Stimulated activated CD4-positive, alpha-beta T cell treated with anti-CD3 and anti-CD28 coated beads, Interleukin-1b, Interleukin-23, amount 100 ng/mL, for 24 hours (primary cell): Measurements from ENCODE around the gene PCDHGC4.

Experiments used
- DNase-seq, 4 experiments: peaks; one replicate each; pipeline ENCODE4 v3.0.0-alpha.2; 2020; ENCODE audit warnings: low read depth in 4 of 4, low spot score in 1 of 4

Gene PCDHGC4

GRCh38 chr5:141490271-141490670, 5.4 kb downstream of the PCDHGC4 start:
- DNase-seq = no peak

DNA sequence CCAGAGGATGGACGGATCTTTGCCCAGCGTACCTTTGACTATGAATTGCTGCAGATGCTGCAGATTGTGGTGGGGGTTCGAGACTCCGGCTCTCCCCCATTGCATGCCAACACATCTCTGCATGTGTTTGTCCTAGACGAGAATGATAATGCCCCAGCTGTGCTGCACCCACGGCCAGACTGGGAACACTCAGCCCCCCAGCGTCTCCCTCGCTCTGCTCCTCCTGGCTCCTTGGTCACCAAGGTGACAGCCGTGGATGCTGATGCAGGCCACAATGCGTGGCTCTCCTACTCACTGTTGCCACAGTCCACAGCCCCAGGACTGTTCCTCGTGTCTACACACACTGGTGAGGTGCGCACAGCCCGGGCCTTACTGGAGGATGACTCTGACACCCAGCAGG, 5.9 kb downstream of the PCDHGC4 start:
- no peak for DNase-seq

- no peak for DNase-seq
Observed at GRCh38 chr5:141491323-141492167, 6.7 kb downstream of the PCDHGC4 start.

DNA sequence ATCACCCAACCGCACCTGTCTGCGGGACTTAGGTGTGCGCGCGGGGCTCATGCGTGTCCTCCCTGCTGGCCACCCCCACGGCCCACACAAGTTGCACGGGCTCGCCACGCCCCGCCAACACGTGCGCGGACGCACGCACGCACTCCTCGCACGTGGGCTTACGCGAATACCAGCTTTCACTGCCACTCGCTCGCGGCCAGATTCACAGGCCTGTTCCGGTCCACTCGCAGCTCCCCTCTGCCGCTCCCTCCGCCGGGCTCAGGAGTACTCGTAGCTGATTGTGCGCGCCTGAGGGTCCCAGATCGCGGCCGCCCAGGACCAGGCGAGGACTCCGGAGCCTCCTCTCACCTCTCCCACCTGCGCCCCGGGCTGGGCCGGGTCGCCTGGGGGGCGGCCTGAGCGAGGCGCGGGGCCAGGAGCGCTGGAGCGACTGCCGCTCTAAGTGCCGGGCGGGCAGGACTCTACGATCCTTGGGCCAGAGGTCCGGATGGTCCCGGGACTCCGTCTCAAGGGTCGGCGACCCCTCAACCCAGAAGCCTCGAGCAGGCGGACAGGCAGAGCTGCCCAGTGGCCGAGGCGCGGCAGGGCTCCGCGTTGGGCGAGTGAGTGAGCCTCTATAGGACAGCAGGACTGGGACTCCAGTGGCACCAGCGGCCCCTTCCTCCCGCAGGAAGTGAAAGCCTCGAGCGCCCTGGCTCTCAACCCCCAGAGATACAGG, 7.5 kb downstream of the PCDHGC4 start:
- DNase-seq = no peak

DNA sequence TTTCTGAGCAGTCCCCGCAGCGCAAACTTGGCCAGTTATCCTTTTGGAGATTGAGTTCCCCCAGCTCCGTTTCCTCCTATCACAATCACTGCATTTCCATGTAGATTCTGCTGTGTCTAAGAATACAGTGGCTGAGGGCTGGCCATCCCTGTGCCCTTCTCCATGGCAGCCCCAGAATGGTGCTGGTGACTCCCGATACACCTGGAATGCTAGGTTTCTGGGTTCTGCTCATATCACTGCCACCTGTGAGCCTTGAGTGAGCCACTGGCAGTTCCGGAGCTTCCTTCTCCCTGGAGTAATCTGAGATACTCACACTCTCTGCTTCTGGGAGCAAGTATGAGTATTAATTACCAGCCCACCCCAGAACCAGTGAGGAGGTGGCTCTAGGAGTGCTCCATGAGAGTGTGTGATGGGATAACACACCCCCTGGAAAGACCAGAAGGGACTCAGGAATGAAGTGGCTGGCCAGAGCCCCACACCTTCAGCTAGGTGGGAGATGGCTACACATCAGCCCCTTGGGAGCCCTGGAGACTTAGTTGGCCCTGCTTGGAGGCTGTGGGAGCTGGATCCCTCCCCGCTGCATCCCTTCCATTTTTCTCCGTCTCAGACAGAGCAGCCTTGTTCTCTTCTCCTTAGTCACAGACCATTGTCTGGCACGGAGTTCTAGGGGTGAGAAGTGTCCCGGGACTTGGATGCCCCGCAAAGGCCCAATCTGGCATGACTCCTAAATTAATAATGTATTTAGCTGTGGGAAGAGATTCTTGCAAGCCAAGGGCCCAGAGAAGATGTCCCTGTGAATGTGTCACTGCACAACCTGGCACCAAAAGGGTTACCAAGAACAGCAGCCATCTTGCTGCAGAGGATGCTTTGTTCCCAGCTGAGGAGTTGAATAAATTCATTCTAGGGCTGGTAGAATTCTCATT, 8.9 kb downstream of the PCDHGC4 start:
- DNase-seq = no peak

DNA sequence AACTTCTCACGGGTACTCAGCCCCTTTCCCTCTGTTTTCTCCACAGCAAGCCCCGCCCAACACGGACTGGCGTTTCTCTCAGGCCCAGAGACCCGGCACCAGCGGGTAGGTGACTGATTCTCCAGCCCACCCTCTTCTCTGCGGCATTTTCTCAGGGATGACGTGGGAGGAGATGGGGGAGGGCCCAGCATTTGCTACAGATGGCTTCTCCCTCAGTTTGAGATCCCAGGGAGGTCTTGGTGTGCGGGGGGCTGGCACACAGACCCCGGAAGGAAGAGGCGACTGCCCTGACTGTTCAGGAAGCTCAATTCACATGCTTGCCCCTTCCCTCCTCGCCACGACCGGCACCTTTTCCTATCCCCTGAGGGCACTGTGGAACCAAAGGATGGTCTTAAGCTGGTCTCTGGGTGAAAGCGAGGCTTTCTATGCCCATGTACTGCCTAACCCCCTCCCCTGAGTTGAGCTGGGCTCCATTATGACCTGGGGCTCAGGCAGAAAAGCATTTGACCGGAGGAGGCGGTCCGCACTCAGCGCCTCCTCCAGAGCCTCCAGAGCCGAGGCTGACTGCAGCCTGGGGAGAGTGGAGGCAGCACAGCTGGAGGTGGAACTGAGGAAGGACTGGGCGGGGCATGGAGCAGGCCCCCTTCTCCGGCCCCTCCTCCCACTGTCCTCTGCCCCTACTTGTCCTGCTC, 10.1 kb downstream of the PCDHGC4 start:
- DNase-seq = no peak

DNA sequence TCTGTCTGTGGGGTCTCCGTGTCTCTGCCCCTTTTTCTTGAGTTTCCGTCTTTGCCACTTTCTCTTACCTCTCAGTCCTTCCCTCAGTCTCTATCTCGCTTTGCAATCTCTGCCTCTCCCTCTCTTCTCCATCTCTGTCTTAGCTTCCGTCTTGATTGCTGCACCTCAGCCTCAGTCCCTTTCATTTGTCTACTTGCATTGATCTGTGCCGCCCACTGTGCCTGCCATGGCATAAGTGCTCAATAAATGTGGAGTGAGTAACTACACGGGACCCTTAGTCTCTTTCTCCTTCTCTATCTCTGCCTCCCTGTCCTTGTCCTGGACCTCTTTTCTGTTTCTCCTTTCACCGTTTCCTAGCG, 10.6 kb downstream of the PCDHGC4 start:
- no peak for DNase-seq

DNA sequence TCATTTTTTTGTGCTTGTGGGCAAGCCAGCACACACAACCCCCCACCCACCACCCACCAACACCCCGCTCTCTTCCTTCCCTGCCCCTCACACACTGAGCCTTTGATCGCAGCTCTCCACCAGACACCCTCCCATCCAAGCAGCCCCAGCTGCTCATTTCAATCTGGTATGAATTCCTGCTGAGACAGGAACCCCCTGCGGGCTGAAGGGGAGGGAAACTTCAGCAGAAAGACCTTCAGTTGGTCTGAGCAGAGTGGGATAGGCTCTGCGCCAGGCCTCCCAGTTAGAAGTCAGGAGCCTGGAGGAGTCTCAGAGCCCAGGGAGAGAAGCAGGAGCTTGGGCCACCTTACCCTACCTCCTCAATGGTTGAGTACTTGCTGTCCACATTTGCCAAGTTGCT, 11.2 kb downstream of the PCDHGC4 start:
- DNase-seq = no peak

GRCh38 chr5:141501761-141502160, 16.9 kb downstream of the PCDHGC4 start:
- DNase-seq = no peak

- no peak for DNase-seq
Observed at GRCh38 chr5:141503681-141504080, 18.9 kb downstream of the PCDHGC4 start.

- no peak for DNase-seq
Observed at GRCh38 chr5:141504216-141504615, 19.4 kb downstream of the PCDHGC4 start.

DNA sequence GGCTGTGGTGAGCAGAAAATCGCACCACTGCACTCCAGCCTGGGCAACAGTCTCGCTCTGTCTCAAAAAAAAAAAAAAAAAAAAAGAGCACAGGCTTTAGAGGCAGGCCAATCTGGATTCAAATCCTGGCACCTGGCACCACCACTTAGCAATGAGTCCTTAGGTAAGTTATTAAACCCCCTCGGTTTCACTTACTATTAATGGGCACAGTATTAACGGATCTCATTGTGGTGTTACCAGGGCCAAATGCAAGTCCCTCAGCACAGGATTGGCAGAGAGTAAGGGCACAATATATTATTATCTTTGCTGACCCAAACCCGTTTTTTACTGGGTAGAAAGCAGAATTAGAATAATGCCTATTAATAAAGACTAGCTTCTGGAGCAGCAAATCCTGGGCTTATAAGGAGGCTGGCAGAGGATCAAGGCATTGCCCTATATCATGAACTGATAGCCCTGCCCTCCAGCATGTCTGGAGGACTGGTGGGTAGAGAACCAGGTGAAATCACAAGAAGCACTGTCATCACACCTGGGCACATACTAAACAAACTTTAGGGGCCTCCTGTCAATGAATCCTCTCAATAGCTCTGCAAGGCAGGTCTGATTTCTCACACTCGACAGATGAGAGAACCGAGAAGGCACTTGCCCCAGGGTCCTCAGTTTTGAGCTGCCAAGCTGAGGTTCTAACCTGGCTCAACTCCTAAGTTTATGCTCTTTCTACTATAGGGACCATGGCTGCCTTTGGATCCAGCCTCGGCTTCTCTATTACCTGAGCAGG, 21.7 kb downstream of the PCDHGC4 start:
- no peak for DNase-seq

DNA sequence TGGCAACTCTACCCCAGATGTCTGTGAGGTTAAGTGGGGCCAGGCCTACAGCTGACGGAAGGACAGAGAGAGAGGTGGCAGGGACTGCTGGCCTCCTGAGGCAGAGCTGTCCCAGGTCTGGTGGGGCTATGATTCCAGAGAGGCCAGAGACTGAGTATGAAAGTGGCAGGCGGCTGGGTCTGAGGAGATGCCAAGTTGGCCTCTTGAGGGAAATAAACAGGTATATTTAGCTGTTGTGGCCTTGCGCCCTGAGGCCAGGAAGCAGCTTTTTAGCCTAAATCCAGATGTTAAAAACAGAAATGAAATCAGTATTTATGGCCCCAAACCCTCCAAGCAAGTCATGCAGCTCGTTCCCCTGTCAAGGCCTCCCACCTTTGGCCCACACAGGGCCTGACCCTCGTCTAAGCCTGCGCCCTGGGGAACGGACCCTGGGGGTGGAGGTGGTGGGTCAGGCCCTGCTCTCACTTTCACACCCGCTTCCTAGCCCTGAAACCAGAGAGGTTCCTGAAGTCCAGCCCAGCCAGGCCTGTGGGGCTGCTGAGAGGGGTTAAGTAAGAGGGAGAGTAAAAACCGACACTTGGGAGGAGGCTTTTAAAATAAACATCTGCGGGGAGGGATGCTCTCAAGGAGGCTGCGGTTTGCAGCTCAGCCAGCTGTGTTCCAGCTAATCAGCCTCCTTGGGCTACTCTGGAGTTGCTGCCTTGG, 22.7 kb downstream of the PCDHGC4 start:
- no peak for DNase-seq

DNA sequence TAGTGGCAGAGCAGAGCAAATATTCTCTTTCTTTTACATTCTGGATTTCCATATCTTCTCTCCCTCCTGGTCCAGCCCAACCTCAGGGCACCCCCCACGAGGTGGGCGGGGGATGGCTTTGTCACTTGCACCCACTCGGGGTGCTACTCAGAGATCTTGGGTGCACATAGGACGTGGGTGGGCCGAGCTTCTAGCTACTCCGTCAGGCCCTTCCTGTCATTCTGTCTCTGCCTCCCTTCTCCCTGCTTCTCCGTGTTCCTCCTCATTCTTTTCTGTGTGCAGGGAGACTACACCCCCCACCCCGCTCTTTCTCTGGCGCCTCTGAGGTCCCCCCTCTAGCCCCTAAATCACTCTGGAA, 23.6 kb downstream of the PCDHGC4 start:
- no peak for DNase-seq

DNA sequence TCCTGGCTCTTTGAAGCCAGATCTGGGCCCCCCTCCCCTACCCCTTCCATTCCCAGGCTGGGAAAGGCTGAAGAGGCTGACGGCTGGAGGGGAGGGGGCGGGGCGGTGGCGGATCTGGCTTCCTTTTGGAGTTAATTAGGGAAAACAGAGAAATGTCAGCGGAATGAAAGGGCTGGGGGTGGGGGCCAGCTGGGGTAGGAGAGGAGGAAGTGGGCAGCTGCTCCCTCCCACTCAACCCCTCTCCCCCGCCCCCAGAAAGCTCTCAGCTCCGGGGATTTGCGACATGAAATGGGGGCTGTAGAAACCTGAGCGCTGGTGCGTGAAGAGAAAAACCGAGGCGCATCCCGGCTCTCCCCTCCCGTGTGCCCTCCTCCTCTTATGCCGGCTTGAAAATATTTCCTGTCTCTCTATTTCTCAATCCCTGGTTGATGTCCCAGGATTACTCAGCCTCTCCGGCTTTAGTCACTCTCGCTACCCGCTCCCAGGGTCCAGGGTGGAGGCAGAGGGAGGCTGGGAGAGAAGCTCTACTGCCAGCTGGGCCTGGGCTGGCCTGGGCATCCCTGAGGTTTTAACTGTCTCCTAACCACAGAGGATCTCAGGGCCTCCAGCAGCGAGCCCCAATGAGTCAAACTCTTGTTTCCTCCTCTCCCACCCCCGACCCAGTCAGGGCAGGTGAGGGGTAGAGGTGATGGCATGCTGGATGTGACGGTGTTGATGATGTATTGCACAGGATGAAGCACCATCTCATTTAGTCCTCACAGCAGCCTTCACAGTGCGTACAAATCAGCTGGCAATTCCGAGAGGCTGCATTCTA, 24.2 kb downstream of the PCDHGC4 start:
- no peak for DNase-seq

- no peak for DNase-seq
Observed at GRCh38 chr5:141510160-141510559, 25.3 kb downstream of the PCDHGC4 start.

DNA sequence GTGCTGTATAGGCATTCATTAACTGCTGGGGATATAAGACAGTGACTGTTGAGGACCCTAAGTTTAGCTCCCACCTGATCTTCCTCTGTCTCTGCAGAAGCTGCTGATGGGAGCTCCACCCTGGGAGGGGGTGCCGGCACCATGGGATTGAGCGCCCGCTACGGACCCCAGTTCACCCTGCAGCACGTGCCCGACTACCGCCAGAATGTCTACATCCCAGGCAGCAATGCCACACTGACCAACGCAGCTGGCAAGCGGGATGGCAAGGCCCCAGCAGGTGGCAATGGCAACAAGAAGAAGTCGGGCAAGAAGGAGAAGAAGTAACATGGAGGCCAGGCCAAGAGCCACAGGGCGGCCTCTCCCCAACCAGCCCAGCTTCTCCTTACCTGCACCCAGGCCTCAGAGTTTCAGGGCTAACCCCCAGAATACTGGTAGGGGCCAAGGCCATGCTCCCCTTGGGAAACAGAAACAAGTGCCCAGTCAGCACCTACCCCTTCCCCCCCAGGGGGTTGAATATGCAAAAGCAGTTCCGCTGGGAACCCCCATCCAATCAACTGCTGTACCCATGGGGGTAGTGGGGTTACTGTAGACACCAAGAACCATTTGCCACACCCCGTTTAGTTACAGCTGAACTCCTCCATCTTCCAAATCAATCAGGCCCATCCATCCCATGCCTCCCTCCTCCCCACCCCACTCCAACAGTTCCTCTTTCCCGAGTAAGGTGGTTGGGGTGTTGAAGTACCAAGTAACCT, 26.2 kb downstream of the PCDHGC4 start:
- DNase-seq = no peak

- no peak for DNase-seq
Observed at GRCh38 chr5:141511771-141512325, 27.0 kb downstream of the PCDHGC4 start.
